Measurements from ENCODE around the gene SYMPK. TPM values are rescaled to one million over a fixed set of nuclear protein-coding genes. Genes with fewer than 3 reads are reported as not detected.

The SYMPK gene
- total and polyA plus RNA-seq, 7 experiments from 2014 or later = 9.9 to 110 (median 84.2) TPM

DNA sequence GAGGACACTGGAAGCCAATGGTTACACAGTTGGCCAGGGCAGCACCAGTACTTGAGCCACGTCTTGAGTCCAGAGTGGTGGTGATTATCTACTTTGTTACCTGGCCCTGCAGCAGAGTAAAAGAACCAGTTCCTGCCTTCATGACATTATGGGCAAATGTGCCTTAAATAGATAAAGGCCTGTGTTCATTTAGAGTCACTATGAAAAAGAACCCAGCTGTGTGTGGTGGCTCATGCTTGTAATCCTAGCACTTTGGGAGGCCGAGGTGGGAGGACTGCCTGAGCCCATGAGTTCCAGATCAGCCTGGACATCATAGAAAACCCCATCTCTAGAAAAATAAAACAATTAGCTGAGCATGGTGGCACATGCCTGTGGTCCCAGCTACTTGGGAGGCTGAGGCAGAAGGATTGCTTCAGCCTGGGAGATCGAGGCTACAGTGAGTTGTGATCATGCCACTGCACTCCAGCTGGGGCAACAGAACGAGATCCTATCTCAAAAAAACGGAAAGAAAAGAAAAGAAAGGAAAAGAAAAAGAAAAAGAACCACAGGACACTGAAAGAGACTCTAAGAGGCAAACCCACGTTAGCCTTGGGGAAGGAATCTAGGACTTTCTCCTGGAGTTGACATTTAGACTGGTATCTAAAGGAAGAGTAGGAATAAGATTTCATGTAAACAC, 26.4 kb upstream of the SYMPK start:
- Histone ChIP-seq H3K27ac (ENCODE audit: low read depth, low read length) (no peak overlapping the region), H3K4me3 (ENCODE audit: low read length) (no peak overlapping the region), H3K4me1 (ENCODE audit: control insufficient read depth in 2 of 2, insufficient read depth in 2 of 2, low read length in 2 of 2) (peaks cover 12 to 13% of the 10 kb centered on the region in 2 donors), H3K36me3 (ENCODE audit: control insufficient read depth in 2 of 3, insufficient read depth in 3 of 3, low read length in 3 of 3) (no peaks in the 10 kb centered on the region), H3K27me3 (ENCODE audit: control insufficient read depth in 2 of 2, insufficient read depth in 2 of 2, low read length in 2 of 2) (no peaks in the 10 kb centered on the region), H3K9me3 (ENCODE audit: control insufficient read depth in 2 of 3, low read length in 3 of 3) (no peaks in the 10 kb centered on the region)
- peaks cover 0 to 20% (median 10%) of the 10 kb centered on the region in 7 donors for H3K4me1 Mint-ChIP-seq
- no peaks in the 10 kb centered on the region for H3K27me3 Mint-ChIP-seq
- ChIA-PET CTCF (no interaction called here), POLR2A (interaction anchor here (1.7 kb wide), 1 partner anchor 12 kb away, joined by 5 read pairs; no protein-coding TSS in a partner anchor)
- peak overlapping the region in 4 of 9 donors; percentile 37 to 75 (median 47) for H3K27ac Mint-ChIP-seq
- ATAC-seq (no peak), DNase-seq (no peak)
- no peaks in the 10 kb centered on the region for H3K9me3 Mint-ChIP-seq
- intact Hi-C loops (cut with micrococcal nuclease) = loop anchor here (5.0 to 10.0 kb wide), 6 partner anchors 375 to 1595 kb away; partner anchors contain the start of genes BLOC1S3 (in 1 of the 2), KPTN (in 1 of the 2), PPP1R37 (in 1 of the 2) and TOMM40 (in 1 of the 2)
- H3K36me3 Mint-ChIP-seq = peaks cover 0 to 4% (median 0%) of the 10 kb centered on the region in 5 donors
- H3K4me3 Mint-ChIP-seq = no peak overlapping the region

DNA sequence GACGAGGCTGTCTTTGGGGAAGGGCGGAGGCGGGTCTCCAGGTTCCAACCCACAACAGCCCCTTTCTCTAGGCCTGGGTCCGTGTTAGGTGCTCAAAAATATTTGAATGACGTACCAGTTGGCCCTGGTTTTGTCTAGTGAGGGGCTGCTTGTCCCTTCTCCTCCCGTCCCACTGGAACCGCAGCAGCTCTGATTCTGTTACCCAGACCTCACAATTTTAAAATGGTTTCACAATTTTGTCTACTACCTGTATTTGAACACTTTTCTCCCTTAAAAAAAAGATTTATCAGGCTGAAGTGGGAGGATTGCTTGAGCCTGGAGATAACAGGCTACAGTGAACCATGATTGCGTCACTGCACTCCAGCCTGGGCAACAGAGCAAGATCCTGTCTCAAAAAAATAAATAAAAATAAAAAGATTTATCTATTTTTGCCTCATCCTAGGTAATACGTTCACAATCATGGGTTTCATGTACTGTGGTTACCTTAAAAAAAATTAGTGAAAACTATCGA, 24.3 kb upstream of the SYMPK start:
- no peak for ATAC-seq
- no peaks in the 10 kb centered on the region for H3K36me3 ChIP-seq (ENCODE audit: control insufficient read depth in 2 of 3, insufficient read depth in 3 of 3, low read length in 3 of 3)
- peak overlapping the region; percentile 86 for H3K27ac ChIP-seq (ENCODE audit: low read depth, low read length)
- intact Hi-C loops (cut with micrococcal nuclease) = loop anchor here (2.0 to 10.0 kb wide), 7 partner anchors 156 to 1598 kb away; partner anchors contain the start of genes BLOC1S3 (in 1 of the 2), FBXO46 (in 1 of the 2), KPTN (in 1 of the 2) and PPP1R37 (in 1 of the 2)
- peak overlapping the region; percentile 99 for H3K4me3 ChIP-seq (ENCODE audit: low read length)
- no peaks in the 10 kb centered on the region for H3K27me3 ChIP-seq (ENCODE audit: control insufficient read depth in 2 of 2, insufficient read depth in 2 of 2, low read length in 2 of 2)
- Mint-ChIP-seq H3K4me1 (peaks cover 7 to 28% (median 18%) of the 10 kb centered on the region in 7 donors), H3K27ac (peak overlapping the region; percentile 92 to 99 (median 97)), H3K36me3 (peaks cover 0 to 10% (median 0%) of the 10 kb centered on the region in 5 donors), H3K9me3 (no peaks in the 10 kb centered on the region), H3K27me3 (no peaks in the 10 kb centered on the region), H3K4me3 (peak overlapping the region; percentile 93 to 99 (median 97))
- POLR2A ChIA-PET = interaction anchor here (1.3 to 4.2 kb wide), 2 partner anchors 15 to 107 kb away, joined by 4 to 42 read pairs; partner anchors contain the start of gene MYPOP
- no peak for DNase-seq
- CTCF ChIA-PET = interaction anchor here (2.0 kb wide), 1 partner anchor 108 kb away, joined by 7 read pairs; the partner anchor contains the start of gene CCDC61
- peaks cover 15 to 33% of the 10 kb centered on the region in 2 donors for H3K4me1 ChIP-seq (ENCODE audit: control insufficient read depth in 2 of 2, insufficient read depth in 2 of 2, low read length in 2 of 2)
- H3K9me3 ChIP-seq (ENCODE audit: control insufficient read depth in 2 of 3, low read length in 3 of 3) = no peaks in the 10 kb centered on the region

DNA sequence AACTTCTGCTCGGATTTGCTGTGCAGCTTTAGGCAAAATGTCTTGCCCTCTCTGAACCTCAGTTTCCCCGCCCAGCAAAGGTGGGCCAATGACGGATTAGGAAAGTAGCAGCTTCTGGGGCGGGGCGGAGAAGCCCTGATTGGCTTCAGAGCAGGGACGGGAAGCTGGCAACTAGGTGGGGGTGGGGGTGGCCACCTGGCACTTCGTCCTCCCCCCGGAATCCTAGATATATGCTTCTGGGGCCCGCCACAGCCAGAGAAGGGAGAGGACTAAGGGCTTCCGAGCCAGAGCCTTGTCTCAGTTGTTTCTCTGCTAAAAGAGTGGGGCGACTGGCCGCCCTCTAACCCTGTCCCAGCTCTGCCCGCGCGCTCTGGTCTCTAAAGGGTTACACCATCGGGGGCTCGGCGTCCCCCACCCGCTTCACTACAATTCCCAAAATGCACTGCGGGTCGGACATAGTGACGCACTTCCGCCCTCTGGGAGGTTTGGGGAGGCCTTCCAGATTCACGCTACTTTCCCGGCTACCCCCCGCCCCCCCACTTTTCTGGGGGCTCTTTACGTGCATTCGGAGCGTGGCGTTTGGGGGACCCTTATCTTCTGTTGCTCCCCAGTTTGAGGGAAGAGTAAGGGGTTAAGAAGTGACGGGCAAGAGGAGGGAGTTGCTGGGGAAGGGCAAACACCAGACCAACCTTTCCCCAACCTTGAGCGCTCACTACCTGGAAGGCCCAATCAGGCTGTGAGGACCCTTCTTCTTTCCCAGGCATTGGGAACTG, 23.7 kb upstream of the SYMPK start:
- peak overlapping the region; percentile 92 to 99 (median 97) for H3K27ac Mint-ChIP-seq
- H3K36me3 Mint-ChIP-seq = peaks cover 0 to 10% (median 3%) of the 10 kb centered on the region in 5 donors
- H3K9me3 Mint-ChIP-seq = peaks cover 0 to 1% (median 0%) of the 10 kb centered on the region in 11 donors
- DNase-seq = peak; percentile 76 to 93 (median 88)
- no peaks in the 10 kb centered on the region for H3K9me3 ChIP-seq (ENCODE audit: control insufficient read depth in 2 of 3, low read length in 3 of 3)
- H3K4me1 ChIP-seq (ENCODE audit: control insufficient read depth in 2 of 2, insufficient read depth in 2 of 2, low read length in 2 of 2) = peaks cover 15 to 34% of the 10 kb centered on the region in 2 donors
- no peaks in the 10 kb centered on the region for H3K36me3 ChIP-seq (ENCODE audit: control insufficient read depth in 2 of 3, insufficient read depth in 3 of 3, low read length in 3 of 3)
- peaks cover 10 to 32% (median 19%) of the 10 kb centered on the region in 7 donors for H3K4me1 Mint-ChIP-seq
- no peaks in the 10 kb centered on the region for H3K27me3 ChIP-seq (ENCODE audit: control insufficient read depth in 2 of 2, insufficient read depth in 2 of 2, low read length in 2 of 2)
- intact Hi-C loops (cut with micrococcal nuclease) = loop anchor here (1.0 to 10.0 kb wide), 19 partner anchors 16 to 1598 kb away; partner anchors contain the start of genes CCDC61 (in 2 of the 2), DMWD (in 2 of the 2), MYPOP (in 2 of the 2) and SYMPK (in 2 of the 2)
- H3K27ac ChIP-seq (ENCODE audit: low read depth, low read length) = peak overlapping the region; percentile 86
- H3K4me3 ChIP-seq (ENCODE audit: low read length) = peak overlapping the region; percentile 99
- ATAC-seq = peak; percentile 85
- ChIA-PET POLR2A (interaction anchor here (0.5 to 4.2 kb wide), 8 partner anchors 15 to 1956 kb away, joined by 3 to 42 read pairs (median 4); partner anchors contain the start of genes MYPOP, SIX5 and SYMPK), CTCF (interaction anchor here (0.6 to 2.5 kb wide), 8 partner anchors 14 to 199 kb away, joined by 3 to 12 read pairs (median 5); partner anchors contain the start of genes CCDC61, FOXA3 and SYMPK)
- peak overlapping the region; percentile 93 to 99 (median 97) for H3K4me3 Mint-ChIP-seq
- no peaks in the 10 kb centered on the region for H3K27me3 Mint-ChIP-seq

DNA sequence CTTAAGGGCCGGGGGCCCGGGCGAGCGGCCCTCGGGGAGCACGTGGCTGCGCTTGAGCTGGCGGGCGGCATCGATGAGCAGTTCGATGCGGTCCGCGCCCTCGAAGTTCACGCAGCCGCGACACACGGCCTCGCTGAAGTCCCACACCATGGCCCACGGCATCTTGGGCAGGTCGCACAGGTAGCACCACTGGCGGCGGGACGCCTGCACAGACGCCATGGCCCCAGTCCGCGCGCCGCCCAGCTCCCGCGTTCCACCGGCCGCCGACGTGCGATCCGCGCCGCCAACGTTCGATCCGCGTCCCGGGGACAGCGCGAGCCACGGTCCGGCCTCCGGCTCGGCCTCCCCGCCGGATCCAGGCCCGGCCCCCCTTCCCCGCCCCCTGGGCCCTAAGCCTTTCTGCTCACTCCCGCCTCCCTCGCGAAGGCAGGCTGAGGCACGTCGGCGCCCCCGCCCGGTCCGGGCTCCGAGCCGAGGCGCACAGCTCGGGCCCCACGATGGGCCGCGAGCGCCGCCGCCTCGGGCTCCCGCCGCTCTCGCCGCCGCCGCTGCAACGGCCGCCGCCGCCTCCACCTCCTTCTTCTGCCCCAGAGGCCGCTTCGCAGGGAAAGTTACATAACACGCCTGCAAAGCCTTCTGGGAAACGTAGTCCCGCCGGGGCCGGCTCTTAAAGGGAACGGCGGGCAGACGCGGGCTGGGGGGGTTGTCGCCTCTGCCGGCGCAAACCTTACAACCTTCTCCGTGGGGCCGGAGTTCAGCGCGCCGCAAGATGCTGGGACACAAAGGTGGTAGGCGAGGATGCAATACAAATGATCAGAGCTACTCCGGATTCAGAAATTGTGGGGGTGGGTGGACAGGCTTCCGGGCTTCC, 22.8 kb upstream of the SYMPK start, which contains the start of gene IRF2BP1:
Gene IRF2BP1, minus strand, starts transcription at position 586 of the 871 bp plus-strand sequence. Its CDS starts 367 bp downstream, at position 219.
- peaks cover 0 to 4% (median 0%) of the 10 kb centered on the region in 11 donors for H3K9me3 Mint-ChIP-seq
- POLR2A ChIA-PET = interaction anchor here (0.5 to 4.2 kb wide), 8 partner anchors 16 to 1957 kb away, joined by 3 to 42 read pairs (median 4); partner anchors contain the start of genes MYPOP, SIX5 and SYMPK

More for the DNA sequence above, 22.8 kb upstream of the SYMPK start, which contains the start of gene IRF2BP1:
- peak; percentile 84 for ATAC-seq
- no peaks in the 10 kb centered on the region for H3K36me3 ChIP-seq (ENCODE audit: control insufficient read depth in 2 of 3, insufficient read depth in 3 of 3, low read length in 3 of 3)
- Mint-ChIP-seq H3K27me3 (no peaks in the 10 kb centered on the region), H3K4me1 (peaks cover 14 to 36% (median 21%) of the 10 kb centered on the region in 7 donors), H3K36me3 (peaks cover 0 to 10% (median 5%) of the 10 kb centered on the region in 5 donors), H3K27ac (peak within 1 kb of the TSS; percentile 92 to 99 (median 97)), H3K4me3 (peak within 1 kb of the TSS; percentile 93 to 99 (median 97))
- H3K27ac ChIP-seq (ENCODE audit: low read depth, low read length) = peak within 1 kb of the TSS; percentile 86
- intact Hi-C loops (cut with micrococcal nuclease) = loop anchor here (1.0 to 10.0 kb wide), 19 partner anchors 17 to 1599 kb away; partner anchors contain the start of genes CCDC61 (in 2 of the 2), DMWD (in 2 of the 2), MYPOP (in 2 of the 2) and SYMPK (in 2 of the 2)
- peaks cover 15 to 34% of the 10 kb centered on the region in 2 donors for H3K4me1 ChIP-seq (ENCODE audit: control insufficient read depth in 2 of 2, insufficient read depth in 2 of 2, low read length in 2 of 2)
- DNase-seq = peak; percentile 77 to 92 (median 90)
- CTCF ChIA-PET = interaction anchor here (0.6 to 2.5 kb wide), 9 partner anchors 15 to 198 kb away, joined by 3 to 12 read pairs (median 5); partner anchors contain the start of genes CCDC61, FOXA3 and SYMPK
- H3K4me3 ChIP-seq (ENCODE audit: low read length) = peak within 1 kb of the TSS; percentile 99
- H3K27me3 ChIP-seq (ENCODE audit: control insufficient read depth in 2 of 2, insufficient read depth in 2 of 2, low read length in 2 of 2) = no peaks in the 10 kb centered on the region
- no peaks in the 10 kb centered on the region for H3K9me3 ChIP-seq (ENCODE audit: control insufficient read depth in 2 of 3, low read length in 3 of 3)
